H54 (cell line): ENCODE results near the gene ARHGEF28.

Experiments used
- DNase-seq: peaks from one replicate; pipeline ENCODE4 v3.0.0; 2011; ENCODE audit warnings: low spot score, mixed read lengths; ENCODE audit not compliant: insufficient read length
- FAIRE-seq: peaks from 3 replicates; lab custom pipeline; 2011; peaks lifted over from hg19 to GRCh38; lab: Jason Lieb, UNC
- POLR2A ChIP-seq: IDR thresholded peaks from 2 replicates; pipeline ENCODE4 v1.6.1; 2011; ENCODE audit warnings: low read depth, mild to moderate bottlenecking, low read length

ARHGEF28 gene

DNA sequence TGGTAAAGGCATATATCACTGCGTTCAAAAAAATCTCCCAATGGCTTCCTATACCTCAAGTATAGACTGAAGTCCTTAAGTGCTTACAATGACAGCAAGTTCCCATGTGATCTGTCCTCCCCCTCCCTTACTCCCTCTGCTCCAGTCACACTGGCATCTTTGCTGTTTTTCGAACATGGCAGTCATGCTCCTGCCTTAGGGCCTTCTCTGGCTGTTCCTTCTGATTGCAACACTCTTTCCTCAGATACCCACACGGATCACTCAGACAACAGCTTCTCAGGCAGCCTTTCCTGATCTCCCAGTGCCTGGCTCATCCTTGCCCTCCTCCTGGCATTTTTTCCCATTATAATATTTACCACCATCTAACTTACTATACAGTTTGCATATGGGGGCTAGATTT, 232.8 kb downstream of the ARHGEF28 start:
- TF ChIP-seq POLR2A: no peak
- no peak for DNase-seq
- FAIRE-seq: no peak

DNA sequence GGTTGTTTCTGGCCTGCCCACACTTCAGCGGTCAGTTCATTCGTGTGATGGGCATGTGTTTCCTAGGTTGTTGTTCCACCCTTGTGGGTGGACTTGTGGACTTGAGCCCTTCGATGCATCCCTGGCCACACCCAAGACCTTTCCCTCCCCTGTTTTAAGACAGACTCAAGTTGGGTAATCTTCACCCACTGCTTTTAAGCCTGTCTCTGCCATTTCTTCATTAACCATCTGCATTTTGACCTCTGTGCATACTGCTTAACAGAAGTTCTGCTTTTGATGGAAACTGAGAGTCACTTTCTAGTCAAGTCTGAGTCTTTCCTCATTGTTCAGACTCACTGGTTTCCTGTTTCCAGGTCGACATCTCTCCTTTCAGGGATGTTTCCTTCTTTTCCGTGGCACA, 233.7 kb downstream of the ARHGEF28 start:
- DNase-seq (no peak), FAIRE-seq (no peak)
- TF ChIP-seq POLR2A: no peak

DNA sequence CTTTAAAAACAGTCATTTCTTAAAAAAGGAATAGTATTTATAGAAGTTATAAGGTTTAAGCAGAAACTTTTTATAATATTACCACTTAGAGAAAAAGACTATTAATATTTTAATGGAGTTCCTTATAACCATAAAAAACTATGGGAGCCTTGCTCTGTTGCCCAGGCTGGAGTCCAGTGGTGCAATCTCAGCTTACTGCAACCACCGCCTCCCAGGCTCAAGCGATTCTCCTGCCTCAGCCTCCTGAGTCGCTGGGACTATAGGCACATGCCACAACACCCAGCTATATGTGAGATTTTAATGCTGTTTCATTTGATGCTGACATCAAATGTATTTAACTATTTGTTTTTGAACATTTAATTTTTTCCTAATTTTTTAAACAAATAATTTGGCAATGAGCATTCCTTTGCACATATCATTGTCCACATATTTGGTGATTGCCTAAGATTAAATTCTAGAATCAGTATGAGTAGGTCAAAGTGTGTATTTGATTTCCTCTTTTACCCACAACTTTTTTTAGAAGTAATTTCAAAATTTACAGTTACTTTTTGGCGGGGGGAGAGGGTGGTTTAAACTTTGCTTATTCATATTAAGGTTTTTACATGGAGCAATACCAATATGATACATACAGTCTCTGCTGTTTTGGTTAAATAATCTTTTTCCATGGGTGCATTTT, 235.5 kb downstream of the ARHGEF28 start:
- DNase-seq (no peak), FAIRE-seq (no peak)
- no peak for TF ChIP-seq POLR2A

DNA sequence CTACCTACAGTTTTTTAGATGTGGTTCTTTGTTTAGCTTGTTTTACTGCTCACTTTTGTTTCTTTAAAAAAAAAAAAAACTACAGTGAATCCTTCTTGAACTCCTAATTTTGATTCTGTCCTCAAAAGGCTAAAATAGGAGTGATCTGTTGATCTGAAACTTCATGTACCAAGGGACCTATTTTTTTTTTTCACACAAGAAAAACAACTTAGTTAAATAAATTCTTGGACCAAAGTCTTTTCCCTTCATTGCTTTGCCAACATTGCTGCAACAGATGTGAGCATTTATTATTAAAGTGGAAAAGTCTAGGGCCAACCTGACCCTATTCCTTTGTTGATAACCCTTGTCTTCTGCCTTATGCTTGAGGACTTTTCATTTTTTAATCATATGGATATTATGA, 236.8 kb downstream of the ARHGEF28 start:
- FAIRE-seq: no peak
- DNase-seq: no peak
- no peak for TF ChIP-seq POLR2A

DNA sequence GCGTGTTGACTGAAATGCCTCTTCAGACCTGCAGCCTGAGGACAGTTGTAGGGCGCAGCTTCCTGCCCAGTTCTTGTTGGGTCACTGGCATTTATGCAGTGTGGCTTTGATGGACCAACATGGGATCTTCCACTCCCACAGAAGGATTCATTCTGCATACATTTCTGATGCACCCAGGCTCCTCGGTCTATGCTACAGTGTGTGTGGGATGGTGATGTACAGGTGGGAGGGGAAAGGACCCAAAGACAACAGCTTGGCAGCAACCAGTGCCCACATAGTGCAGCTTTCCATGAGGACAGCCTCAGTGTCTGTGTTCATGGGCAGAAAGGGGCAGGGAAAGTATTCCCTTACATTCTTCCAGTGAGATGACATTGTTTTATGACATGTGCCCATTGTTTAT, 237.9 kb downstream of the ARHGEF28 start:
- TF ChIP-seq POLR2A: no peak
- FAIRE-seq (no peak), DNase-seq (no peak)

DNA sequence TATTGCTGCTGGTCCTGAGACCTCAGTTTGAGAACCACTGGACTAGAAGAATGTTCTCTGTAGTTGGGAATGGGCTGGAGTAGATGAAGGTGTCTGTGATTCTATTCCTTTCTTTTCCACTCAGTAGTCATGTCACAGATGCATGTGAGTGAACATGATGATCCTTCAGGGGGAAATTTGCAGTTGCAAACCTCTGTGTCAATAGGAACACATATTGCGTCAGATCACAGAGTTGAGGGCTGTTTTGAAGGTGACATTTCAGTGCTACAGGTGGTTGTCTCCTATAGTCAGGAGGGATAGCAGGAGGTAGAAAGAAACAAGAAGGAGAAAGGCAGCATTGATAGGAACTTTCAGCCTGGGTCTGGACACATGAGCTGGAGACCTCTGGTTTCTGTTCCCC, 239.3 kb downstream of the ARHGEF28 start:
- TF ChIP-seq POLR2A: no peak
- DNase-seq (no peak), FAIRE-seq (no peak)

DNA sequence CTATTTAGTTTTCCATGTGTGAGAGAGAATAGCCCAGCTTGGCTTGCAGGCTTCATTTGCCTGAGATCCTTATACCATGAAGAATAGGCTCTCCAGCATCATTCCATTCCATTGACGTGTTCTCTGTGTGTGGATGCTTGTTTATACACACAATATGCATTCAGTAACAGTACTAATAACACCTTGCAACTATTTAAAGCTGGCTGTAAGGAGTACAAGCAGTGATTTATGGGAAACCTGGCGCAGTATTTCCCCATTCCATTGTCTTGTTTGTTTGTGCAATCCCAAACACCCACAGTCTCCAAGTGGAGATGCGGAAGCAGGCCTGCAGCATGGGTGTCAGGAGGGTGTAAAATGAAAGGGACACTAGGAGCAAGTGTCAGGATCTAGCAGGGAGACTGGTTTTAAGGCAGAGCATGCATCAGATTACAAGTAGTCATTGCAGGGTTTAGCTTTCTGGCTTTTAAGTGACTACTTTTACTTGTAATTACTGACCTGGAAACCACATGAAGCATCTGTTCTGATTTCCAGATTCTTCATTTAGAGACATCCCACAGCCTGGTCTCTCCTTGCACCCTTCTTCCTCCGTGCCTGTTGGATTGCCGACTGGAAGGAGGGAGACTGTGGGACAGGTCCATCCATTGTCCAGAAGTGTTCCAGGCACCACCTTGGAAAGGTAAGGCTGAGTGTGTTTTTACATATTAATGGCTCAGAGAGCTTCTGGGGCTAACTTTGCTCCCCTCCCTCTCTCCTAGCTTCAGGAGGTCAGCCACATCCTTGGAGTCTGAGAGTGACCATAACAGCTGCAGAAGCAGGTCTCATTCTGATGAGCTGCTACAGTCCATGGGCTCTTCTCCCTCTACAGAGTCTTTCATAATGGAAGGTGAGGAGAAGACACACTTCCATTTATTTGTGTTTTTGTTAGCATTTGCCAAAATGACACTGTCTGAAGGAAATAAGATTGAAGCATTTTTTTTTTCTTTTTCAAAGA, 241.6 kb downstream of the ARHGEF28 start:
- TF ChIP-seq POLR2A: no peak
- DNase-seq (no peak), FAIRE-seq (no peak)

DNA sequence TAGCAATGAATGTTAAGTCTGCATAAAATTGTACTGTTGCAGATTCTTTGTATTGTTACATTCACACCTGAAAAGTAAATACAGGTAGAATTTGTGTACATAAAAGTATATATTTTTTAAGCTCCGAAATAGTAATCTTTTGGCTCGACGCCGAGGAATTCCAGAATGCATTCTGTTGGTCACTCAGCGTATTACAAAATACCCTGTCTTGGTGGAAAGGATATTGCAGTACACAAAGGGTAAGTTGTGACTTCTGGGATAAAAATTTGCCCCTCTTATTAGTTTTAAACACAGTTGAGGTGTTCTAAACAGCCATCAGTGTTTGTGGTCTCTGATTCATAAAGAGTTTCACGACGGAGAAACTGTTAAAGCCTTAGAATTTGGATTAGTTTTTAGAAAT, 257.6 kb downstream of the ARHGEF28 start:
- FAIRE-seq (no peak), DNase-seq (no peak)
- TF ChIP-seq POLR2A: no peak

DNA sequence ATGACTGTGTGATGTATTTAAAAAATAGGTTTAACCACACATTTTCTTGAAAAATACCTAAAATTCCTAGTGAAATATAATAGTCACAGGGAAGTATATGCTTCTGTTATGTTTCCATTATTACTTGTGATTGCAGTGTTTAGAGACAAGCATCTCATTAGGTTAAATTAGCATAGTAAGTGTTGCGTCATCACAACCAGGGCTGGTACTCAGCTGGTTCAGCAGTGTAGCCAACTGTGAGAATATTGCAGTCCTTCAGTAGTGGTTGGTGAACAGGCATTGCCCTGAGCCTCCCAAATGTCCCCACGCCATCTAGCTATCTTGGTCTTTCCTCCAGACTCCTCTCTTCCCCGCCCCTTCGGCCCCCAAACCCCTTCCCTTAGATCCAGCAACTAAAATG, 261.7 kb downstream of the ARHGEF28 start:
- DNase-seq: no peak
- TF ChIP-seq POLR2A: no peak
- no peak for FAIRE-seq

DNA sequence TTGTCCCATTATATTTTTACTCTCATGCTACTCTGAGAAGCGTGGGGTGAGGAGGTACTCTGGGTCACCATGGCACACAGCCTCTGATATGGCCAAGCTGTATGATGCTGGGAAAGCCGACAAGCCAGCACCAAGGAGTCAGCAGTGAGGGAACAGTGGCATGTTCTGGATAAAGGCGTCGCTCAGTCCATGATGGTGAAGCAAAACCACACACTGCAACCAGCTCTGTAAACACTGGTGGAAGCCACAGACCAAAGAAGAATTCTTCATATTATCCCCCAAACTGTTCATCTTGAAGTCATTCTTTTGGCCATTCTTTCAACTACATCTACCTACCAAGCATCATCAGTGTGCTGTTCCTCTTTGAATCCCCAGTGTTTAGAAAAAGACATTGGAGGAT, 264.6 kb downstream of the ARHGEF28 start:
- TF ChIP-seq POLR2A: no peak
- DNase-seq (no peak), FAIRE-seq (no peak)

DNA sequence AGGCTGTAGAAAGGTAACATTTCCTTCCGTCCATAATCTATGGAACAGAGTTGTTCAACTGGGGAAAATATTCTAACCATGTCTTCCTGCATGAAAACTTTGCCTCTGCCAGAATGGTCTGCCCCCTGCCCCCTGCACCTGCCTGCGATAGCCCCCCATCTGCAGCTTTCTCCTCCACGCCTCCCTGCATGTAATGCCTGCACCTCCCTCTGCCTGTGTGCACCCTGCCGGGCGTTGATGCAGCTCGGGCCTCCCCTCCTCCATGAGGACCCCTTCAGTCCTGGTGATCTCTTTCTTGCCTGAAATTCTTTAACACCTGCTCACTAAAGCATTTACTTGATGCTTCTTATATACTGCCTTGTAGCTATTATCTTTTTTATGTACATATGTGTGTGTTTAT, 266.2 kb downstream of the ARHGEF28 start:
- TF ChIP-seq POLR2A: no peak
- no peak for DNase-seq
- no peak for FAIRE-seq

DNA sequence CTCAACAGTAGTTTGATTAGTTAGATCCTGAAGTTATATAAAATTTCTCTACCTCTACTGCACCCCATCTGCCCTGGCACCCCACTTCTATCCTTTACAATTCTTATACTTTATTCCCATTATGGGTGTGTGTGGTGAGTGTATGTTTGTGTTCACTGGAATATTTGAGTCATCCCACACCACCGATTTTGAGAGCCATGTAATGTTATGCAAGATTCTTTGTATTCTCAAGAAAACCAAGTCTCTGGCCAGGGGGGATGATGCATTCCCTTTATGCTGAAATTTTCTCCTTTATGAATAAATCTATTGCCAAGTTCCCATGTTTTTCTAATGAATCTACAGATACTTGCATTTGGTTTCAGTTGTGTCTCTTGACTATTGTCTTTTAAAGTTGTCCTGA, 266.8 kb downstream of the ARHGEF28 start:
- DNase-seq (no peak), FAIRE-seq (no peak)
- TF ChIP-seq POLR2A: no peak

DNA sequence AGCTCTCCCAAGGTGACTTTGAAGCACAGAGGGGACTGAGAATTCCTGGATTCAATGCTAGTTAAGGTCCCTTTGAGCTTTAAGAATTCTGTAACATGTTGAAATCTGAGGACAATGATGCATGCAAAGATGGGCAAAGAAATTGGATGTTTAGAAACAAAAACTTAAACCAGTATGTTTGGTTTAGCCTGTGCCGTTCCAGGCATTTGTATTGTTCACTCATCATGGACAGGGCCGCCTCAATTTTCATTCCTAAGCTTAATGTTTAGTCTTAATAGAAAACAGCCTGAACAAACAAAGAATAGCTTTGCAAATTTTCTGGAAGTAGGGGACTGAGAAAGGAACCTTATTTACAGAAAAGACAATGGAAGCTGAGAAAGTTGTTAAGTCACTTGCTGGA, 267.8 kb downstream of the ARHGEF28 start:
- no peak for FAIRE-seq
- no peak for DNase-seq
- no peak for TF ChIP-seq POLR2A

DNA sequence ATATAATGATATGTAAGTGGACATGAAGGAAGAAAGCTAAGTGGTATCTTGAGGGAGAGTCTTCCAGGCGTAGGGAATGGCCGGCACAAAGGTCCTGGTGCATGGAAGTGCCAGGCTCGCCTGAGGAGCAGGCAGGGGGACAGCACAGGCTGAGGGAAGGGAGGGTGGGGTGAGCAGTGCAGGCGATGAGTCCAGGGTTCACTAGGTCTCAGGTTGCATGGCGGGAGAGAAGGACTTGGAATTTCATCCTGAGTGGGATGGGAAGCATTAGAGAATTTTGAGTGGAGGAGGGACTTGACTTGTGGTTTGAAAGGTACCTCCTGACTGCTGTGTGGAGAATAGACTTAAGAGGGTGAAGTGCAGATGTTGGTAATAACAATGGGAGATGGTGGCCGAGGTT, 268.9 kb downstream of the ARHGEF28 start:
- TF ChIP-seq POLR2A: no peak
- no peak for FAIRE-seq
- DNase-seq: no peak

DNA sequence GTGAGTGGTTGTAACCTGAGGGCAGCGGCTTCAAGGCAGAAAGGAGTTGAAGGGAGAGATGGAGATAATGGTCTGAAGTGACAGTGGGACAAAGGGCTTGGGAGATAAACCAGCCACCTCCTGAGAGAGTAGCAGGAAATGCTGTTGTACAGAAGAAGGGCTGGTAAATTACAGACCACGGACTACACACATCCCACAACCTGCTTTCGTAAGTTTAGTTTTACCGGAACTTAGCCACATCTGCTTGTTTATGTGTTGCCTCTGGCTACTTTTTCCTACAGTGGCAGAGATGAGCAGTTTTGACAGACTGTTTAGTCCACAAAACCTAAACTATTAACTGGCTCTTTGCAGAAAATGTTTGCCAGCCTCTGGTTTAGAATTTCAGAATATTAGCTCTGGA, 269.5 kb downstream of the ARHGEF28 start:
- FAIRE-seq (no peak), DNase-seq (no peak)
- no peak for TF ChIP-seq POLR2A

DNA sequence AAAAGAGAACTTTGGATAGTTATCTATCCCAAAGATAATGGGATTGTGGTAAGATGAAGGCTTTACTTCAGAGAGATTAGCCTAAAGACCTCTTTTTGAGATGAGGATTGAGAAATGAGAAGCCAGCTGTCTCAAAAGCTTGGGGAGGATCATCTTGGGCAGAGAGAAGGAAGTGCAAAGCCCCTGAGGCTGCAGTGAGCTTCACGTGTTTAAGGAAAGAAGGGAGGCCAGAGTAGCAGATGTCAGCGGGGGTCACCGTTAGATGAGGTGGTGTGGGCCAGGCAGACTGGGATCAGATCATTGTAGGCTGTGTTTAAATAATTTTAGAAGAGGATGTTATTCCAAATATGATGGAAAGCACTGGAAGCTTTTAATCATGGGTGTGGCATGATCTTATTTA, 270.1 kb downstream of the ARHGEF28 start:
- DNase-seq (no peak), FAIRE-seq (no peak)
- no peak for TF ChIP-seq POLR2A
